HEK293 (cell line): Measurements from ENCODE around the gene CYP26A1.

ENCODE experiments used
- PATZ1 ChIP-seq: fragments of 450-650 bp; formaldehyde crosslinking; IDR thresholded peaks from 2 replicates; pipeline ENCODE4 v1.5.1; 2016; ENCODE audit warnings: missing biosample characterization, missing genetic modification characterization
- REST ChIP-seq: fragments of 450-650 bp; formaldehyde crosslinking; IDR thresholded peaks from 2 replicates; pipeline ENCODE4 v1.5.1; 2016; ENCODE audit warnings: missing biosample characterization, missing genetic modification characterization
- TSHZ1 ChIP-seq: fragments of 450-650 bp; formaldehyde crosslinking; IDR thresholded peaks from 2 replicates; pipeline ENCODE4 v1.5.1; 2016; ENCODE audit warnings: missing biosample characterization, missing genetic modification characterization, borderline replicate concordance
- YY1 ChIP-seq: fragments of 450-650 bp; formaldehyde crosslinking; IDR thresholded peaks from 2 replicates; pipeline ENCODE4 v1.5.1; 2018; ENCODE audit warnings: missing biosample characterization, missing genetic modification characterization
- ZBTB11 ChIP-seq: fragments of 450-650 bp; formaldehyde crosslinking; conservative IDR thresholded peaks from 2 replicates; pipeline ENCODE4 v1.5.1; 2016; ENCODE audit warnings: low read depth, missing biosample characterization, missing genetic modification characterization
- ZNF174 ChIP-seq: fragments of 450-650 bp; formaldehyde crosslinking; IDR thresholded peaks from 2 replicates; pipeline ENCODE4 v1.5.0; 2017; ENCODE audit warnings: missing biosample characterization, mild to moderate bottlenecking, missing genetic modification characterization
- ZNF2 ChIP-seq: fragments of 450-650 bp; formaldehyde crosslinking; IDR thresholded peaks from 2 replicates; pipeline ENCODE4 v1.5.1; 2016; ENCODE audit warnings: missing biosample characterization, missing genetic modification characterization
- ZNF274 ChIP-seq, 2 experiments: fragments of 200-500 bp in 1 of 2; fragments of 450-650 bp in 1 of 2; sonication (Bioruptor generic) in 1 of 2; formaldehyde crosslinking in 1 of 2; IDR thresholded peaks; 2 replicates each; pipeline versions ENCODE4 v1.5.1 to v1.6.1; 2014 to 2016; ENCODE audit warnings: borderline replicate concordance in 1 of 2, inconsistent platforms in 1 of 2, low read length in 1 of 2, missing biosample characterization in 1 of 2, missing genetic modification characterization in 1 of 2
- ZNF426 ChIP-seq: fragments of 450-650 bp; formaldehyde crosslinking; IDR thresholded peaks from 2 replicates; pipeline ENCODE4 v1.5.1; 2017; ENCODE audit warnings: missing biosample characterization, missing genetic modification characterization, mild to moderate bottlenecking, inconsistent platforms, moderate library complexity
- ZNF48 ChIP-seq: fragments of 450-650 bp; formaldehyde crosslinking; IDR thresholded peaks from 2 replicates; pipeline ENCODE4 v1.5.1; 2016; ENCODE audit warnings: missing biosample characterization, missing genetic modification characterization
- ZNF776 ChIP-seq: fragments of 450-650 bp; formaldehyde crosslinking; IDR thresholded peaks from 2 replicates; pipeline ENCODE4 v1.5.0; 2017; ENCODE audit warnings: missing biosample characterization, missing genetic modification characterization, borderline replicate concordance
- ZNF792 ChIP-seq: fragments of 450-650 bp; formaldehyde crosslinking; IDR thresholded peaks from 2 replicates; pipeline ENCODE4 v1.5.1; 2016; ENCODE audit warnings: missing biosample characterization, missing genetic modification characterization
- ZSCAN23 ChIP-seq: fragments of 450-650 bp; formaldehyde crosslinking; IDR thresholded peaks from 2 replicates; pipeline ENCODE4 v1.5.1; 2016; ENCODE audit warnings: missing biosample characterization, missing genetic modification characterization
- TF ChIP-seq, protein P1 (sequence below): fragments of 450-650 bp; formaldehyde crosslinking; IDR thresholded peaks from 2 replicates; pipeline ENCODE4 v1.5.1; 2016; ENCODE audit warnings: missing biosample characterization, missing genetic modification characterization

- TF ChIP-seq ZNF426 (tag by site-specific recombination): no peak
- TF ChIP-seq ZNF776 (tag by site-specific recombination): no peak
- TF ChIP-seq REST (tag by site-specific recombination): no peak
- TF ChIP-seq YY1 (tag by site-specific recombination): no peak
- TF ChIP-seq, protein P1, sequence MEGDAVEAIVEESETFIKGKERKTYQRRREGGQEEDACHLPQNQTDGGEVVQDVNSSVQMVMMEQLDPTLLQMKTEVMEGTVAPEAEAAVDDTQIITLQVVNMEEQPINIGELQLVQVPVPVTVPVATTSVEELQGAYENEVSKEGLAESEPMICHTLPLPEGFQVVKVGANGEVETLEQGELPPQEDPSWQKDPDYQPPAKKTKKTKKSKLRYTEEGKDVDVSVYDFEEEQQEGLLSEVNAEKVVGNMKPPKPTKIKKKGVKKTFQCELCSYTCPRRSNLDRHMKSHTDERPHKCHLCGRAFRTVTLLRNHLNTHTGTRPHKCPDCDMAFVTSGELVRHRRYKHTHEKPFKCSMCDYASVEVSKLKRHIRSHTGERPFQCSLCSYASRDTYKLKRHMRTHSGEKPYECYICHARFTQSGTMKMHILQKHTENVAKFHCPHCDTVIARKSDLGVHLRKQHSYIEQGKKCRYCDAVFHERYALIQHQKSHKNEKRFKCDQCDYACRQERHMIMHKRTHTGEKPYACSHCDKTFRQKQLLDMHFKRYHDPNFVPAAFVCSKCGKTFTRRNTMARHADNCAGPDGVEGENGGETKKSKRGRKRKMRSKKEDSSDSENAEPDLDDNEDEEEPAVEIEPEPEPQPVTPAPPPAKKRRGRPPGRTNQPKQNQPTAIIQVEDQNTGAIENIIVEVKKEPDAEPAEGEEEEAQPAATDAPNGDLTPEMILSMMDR (tag by site-specific recombination): peak; percentile 54; the same call in 1 of the 2 replicates
- no peak for TF ChIP-seq ZNF274 (IDR thresholded peaks at IDR 0.05; ENCODE audit: low read length)
- no peak for TF ChIP-seq ZNF274 (tag by site-specific recombination; IDR thresholded peaks at IDR 0.05; ENCODE audit: borderline replicate concordance)
- TF ChIP-seq PATZ1 (tag by site-specific recombination): no peak
- TF ChIP-seq ZBTB11 (tag by site-specific recombination): no peak
- TF ChIP-seq ZNF174 (tag by site-specific recombination): no peak
- TF ChIP-seq TSHZ1 (tag by site-specific recombination): no peak
- TF ChIP-seq ZNF2 (tag by site-specific recombination): no peak
- no peak for TF ChIP-seq ZSCAN23 (tag by site-specific recombination)
- no peak for TF ChIP-seq ZNF48 (tag by site-specific recombination)
- TF ChIP-seq ZNF792 (tag by site-specific recombination): no peak
These were observed 6.8 kb downstream of the CYP26A1 start for GRCh38 chr10:93080350-93081046.
